Esophagus squamous epithelium (tissue), 4 donors: ENCODE data around the gene SLC5A9.

Experiments used
- POLR2A ChIP-seq, 4 donors: fragments of 450-650 bp; IDR thresholded peaks; one replicate each; pipeline ENCODE4 v1.6.1; 2017; ENCODE audit warnings: antibody characterized with exemption in 4 of 4, mild to moderate bottlenecking in 4 of 4, moderate library complexity in 3 of 4
- TF ChIP-seq, protein P1 (sequence below), 6 experiments: fragments of 450-650 bp in 4 of 6; fragments of 200-600 bp in 2 of 6; sonication (generic) in 2 of 6; IDR thresholded peaks; one replicate each; pipeline ENCODE4 v1.5.1; 2016 to 2019; ENCODE audit warnings: antibody characterized with exemption in 6 of 6, mild to moderate bottlenecking in 4 of 6, moderate library complexity in 4 of 6

DNA sequence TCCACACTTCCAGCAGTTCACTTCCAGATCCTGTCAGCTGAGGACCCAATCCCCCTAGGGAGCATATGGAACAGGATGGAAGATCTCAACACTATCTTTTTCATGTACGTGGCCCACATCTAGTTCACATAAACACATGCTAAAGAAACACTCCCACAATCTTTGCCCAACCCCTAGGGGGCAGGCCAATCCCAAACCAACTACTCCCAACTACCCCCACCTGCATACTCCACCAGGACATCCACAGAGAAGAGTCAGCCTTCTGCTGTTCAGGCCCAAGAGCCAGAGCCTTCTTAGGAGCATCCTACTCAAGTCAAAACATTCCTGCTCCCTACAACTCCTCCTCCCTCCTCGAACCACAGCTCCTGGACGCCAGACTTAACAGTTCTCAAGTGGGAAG, 5.6 kb upstream of the SLC5A9 start:
- no peak for TF ChIP-seq POLR2A (IDR thresholded peaks at IDR 0.05)
- TF ChIP-seq, protein P1, sequence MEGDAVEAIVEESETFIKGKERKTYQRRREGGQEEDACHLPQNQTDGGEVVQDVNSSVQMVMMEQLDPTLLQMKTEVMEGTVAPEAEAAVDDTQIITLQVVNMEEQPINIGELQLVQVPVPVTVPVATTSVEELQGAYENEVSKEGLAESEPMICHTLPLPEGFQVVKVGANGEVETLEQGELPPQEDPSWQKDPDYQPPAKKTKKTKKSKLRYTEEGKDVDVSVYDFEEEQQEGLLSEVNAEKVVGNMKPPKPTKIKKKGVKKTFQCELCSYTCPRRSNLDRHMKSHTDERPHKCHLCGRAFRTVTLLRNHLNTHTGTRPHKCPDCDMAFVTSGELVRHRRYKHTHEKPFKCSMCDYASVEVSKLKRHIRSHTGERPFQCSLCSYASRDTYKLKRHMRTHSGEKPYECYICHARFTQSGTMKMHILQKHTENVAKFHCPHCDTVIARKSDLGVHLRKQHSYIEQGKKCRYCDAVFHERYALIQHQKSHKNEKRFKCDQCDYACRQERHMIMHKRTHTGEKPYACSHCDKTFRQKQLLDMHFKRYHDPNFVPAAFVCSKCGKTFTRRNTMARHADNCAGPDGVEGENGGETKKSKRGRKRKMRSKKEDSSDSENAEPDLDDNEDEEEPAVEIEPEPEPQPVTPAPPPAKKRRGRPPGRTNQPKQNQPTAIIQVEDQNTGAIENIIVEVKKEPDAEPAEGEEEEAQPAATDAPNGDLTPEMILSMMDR (IDR thresholded peaks at IDR 0.05), result peak in 1 of 6 experiments; percentile 17
